ENCODE results near the gene ITGB1. TPM values are rescaled to one million over a fixed set of nuclear protein-coding genes. Genes with fewer than 3 reads are reported as not detected.

The ITGB1 gene
- total and polyA plus RNA-seq, 9 of the 15 experiments (the other 6 are each of a cell fraction or from before 2014, with no cell fraction given), result 40.2 to 194 (median 155) TPM

DNA sequence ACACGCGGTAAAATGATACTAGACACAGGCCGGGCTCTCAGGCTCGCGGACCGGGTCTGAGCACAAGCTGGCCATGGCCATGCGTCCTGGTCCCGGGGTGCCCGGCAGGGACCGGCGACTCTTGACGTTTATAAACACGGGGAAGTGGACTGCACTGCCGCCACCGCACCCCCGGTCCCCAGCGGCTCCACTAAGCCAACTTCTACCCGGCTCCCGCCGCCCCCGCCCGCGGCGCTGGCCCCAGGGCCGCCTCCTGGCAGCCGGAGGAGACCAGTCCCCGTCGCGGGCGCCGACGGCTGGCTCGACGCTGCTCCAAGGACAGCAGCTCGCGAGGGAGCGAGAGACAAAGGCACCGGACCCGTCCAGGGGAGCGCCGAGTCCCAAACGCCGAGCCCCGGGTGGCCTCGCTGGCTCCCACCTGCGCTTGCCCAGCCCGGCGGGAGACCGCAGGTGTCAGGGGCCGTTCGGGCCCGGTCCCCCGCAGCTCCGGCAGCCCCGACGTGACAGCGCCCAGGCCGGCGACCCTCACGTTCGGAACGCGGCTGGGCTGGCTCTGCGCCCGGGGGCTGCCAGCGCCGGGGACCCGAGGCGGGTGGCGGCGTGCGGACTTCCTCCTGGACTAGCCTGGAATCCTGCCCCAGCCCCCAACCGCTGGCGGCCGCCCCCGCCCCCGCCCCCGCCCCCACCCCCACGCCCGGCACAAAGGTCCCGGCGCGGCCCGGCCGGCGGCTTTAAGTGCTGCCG lies 517 bp downstream of the ITGB1 start (continued):
- TF ChIP-seq IFI16 (CRISPR knock-in tag; IDR thresholded peaks at IDR 0.05) (no peak), CBX2 (IDR thresholded peaks at IDR 0.05; ENCODE audit: insufficient read depth, low read length, poor library complexity, severe bottlenecking) (no peak), MEF2D (tag; conservative IDR thresholded peaks at IDR 0.05; ENCODE audit: low read depth) (no peak), ZNF589 (CRISPR knock-in tag; IDR thresholded peaks at IDR 0.05; ENCODE audit: low read depth) (no peak), PYGO2 (tag; IDR thresholded peaks at IDR 0.05) (no peak), TAL1 (IDR thresholded peaks at IDR 0.05) (no peak), HMG20A (CRISPR knock-in tag; conservative IDR thresholded peaks at IDR 0.05) (no peak), ARID1B (IDR thresholded peaks at IDR 0.05) (no peak), ZNF184 (CRISPR knock-in tag; IDR thresholded peaks at IDR 0.05) (no peak), EGR1 (conservative IDR thresholded peaks at IDR 0.05) (peak; percentile 72), ZNF232 (CRISPR knock-in tag; IDR thresholded peaks at IDR 0.05) (no peak), ZNF3 (CRISPR knock-in tag; IDR thresholded peaks at IDR 0.05) (no peak), KAT8 (IDR thresholded peaks at IDR 0.05; ENCODE audit: low read depth) (no peak), HLTF (IDR thresholded peaks at IDR 0.05) (no peak)
- TF ChIP-seq, protein P1, sequence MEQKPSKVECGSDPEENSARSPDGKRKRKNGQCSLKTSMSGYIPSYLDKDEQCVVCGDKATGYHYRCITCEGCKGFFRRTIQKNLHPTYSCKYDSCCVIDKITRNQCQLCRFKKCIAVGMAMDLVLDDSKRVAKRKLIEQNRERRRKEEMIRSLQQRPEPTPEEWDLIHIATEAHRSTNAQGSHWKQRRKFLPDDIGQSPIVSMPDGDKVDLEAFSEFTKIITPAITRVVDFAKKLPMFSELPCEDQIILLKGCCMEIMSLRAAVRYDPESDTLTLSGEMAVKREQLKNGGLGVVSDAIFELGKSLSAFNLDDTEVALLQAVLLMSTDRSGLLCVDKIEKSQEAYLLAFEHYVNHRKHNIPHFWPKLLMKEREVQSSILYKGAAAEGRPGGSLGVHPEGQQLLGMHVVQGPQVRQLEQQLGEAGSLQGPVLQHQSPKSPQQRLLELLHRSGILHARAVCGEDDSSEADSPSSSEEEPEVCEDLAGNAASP (IDR thresholded peaks at IDR 0.05), result no peak
- TF ChIP-seq, protein P2, sequence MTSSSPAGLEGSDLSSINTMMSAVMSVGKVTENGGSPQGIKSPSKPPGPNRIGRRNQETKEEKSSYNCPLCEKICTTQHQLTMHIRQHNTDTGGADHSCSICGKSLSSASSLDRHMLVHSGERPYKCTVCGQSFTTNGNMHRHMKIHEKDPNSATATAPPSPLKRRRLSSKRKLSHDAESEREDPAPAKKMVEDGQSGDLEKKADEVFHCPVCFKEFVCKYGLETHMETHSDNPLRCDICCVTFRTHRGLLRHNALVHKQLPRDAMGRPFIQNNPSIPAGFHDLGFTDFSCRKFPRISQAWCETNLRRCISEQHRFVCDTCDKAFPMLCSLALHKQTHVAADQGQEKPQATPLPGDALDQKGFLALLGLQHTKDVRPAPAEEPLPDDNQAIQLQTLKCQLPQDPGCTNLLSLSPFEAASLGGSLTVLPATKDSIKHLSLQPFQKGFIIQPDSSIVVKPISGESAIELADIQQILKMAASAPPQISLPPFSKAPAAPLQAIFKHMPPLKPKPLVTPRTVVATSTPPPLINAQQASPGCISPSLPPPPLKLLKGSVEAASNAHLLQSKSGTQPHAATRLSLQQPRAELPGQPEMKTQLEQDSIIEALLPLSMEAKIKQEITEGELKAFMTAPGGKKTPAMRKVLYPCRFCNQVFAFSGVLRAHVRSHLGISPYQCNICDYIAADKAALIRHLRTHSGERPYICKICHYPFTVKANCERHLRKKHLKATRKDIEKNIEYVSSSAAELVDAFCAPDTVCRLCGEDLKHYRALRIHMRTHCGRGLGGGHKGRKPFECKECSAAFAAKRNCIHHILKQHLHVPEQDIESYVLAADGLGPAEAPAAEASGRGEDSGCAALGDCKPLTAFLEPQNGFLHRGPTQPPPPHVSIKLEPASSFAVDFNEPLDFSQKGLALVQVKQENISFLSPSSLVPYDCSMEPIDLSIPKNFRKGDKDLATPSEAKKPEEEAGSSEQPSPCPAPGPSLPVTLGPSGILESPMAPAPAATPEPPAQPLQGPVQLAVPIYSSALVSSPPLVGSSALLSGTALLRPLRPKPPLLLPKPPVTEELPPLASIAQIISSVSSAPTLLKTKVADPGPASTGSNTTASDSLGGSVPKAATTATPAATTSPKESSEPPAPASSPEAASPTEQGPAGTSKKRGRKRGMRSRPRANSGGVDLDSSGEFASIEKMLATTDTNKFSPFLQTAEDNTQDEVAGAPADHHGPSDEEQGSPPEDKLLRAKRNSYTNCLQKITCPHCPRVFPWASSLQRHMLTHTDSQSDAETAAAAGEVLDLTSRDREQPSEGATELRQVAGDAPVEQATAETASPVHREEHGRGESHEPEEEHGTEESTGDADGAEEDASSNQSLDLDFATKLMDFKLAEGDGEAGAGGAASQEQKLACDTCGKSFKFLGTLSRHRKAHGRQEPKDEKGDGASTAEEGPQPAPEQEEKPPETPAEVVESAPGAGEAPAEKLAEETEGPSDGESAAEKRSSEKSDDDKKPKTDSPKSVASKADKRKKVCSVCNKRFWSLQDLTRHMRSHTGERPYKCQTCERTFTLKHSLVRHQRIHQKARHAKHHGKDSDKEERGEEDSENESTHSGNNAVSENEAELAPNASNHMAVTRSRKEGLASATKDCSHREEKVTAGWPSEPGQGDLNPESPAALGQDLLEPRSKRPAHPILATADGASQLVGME (CRISPR knock-in tag; IDR thresholded peaks at IDR 0.05), result no peak
- TF ChIP-seq, protein P3, sequence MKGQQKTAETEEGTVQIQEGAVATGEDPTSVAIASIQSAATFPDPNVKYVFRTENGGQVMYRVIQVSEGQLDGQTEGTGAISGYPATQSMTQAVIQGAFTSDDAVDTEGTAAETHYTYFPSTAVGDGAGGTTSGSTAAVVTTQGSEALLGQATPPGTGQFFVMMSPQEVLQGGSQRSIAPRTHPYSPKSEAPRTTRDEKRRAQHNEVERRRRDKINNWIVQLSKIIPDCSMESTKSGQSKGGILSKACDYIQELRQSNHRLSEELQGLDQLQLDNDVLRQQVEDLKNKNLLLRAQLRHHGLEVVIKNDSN (CRISPR knock-in tag; IDR thresholded peaks at IDR 0.05), result no peak
- TF ChIP-seq, protein P4, sequence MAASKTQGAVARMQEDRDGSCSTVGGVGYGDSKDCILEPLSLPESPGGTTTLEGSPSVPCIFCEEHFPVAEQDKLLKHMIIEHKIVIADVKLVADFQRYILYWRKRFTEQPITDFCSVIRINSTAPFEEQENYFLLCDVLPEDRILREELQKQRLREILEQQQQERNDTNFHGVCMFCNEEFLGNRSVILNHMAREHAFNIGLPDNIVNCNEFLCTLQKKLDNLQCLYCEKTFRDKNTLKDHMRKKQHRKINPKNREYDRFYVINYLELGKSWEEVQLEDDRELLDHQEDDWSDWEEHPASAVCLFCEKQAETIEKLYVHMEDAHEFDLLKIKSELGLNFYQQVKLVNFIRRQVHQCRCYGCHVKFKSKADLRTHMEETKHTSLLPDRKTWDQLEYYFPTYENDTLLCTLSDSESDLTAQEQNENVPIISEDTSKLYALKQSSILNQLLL (CRISPR knock-in tag; IDR thresholded peaks at IDR 0.05; ENCODE audit: borderline replicate concordance), result no peak
- TF ChIP-seq, protein P5, sequence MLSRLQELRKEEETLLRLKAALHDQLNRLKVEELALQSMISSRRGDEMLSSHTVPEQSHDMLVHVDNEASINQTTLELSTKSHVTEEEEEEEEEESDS (CRISPR knock-in tag; IDR thresholded peaks at IDR 0.05), result no peak
